Endothelial cell of umbilical vein (primary cell): Measurements from ENCODE around the gene DBP. TPM values are rescaled to one million over a fixed set of nuclear protein-coding genes. Genes with fewer than 3 reads are reported as not detected.

Experiments
- BruUV-seq: library from RNA; stranded (reverse); fragments of 400-500 nt; replicated peaks from 2 replicates; lab custom pipeline; 2021; lab: Mats Ljungman, UMichigan
- CTCF ChIA-PET: fragments of 300-600, 350-600 bp; sonication (Branson Sonifier 250); formaldehyde crosslinking; loops from one replicate; lab custom pipeline; 2021; ENCODE audit warnings: antibody characterized with exemption, inconsistent platforms; lab: Charles Lee
- POLR2A ChIA-PET: fragments of 300-600, 350-600 bp; sonication (Branson Sonifier 250); formaldehyde crosslinking; loops from one replicate; lab custom pipeline; 2021; ENCODE audit warnings: antibody characterized with exemption, inconsistent platforms; lab: Charles Lee
- DNase-seq: peaks from one replicate; pipeline ENCODE4 v3.0.0-alpha.2; 2011; ENCODE audit warnings: low read depth, low spot score
- FAIRE-seq: peaks from 2 replicates; lab custom pipeline; 2011; peaks lifted over from hg19 to GRCh38; lab: Jason Lieb, UNC
- H2AFZ ChIP-seq: 2 replicates; pipeline ENCODE4 v1.6.0; 2012; ENCODE audit warnings: low read depth, low read length, control low read depth, inconsistent platforms
- H3K27ac ChIP-seq: 2 replicates; pipeline ENCODE4 v1.5.1; 2011; ENCODE audit warnings: low read depth, mild to moderate bottlenecking, control low read depth, low read length, moderate library complexity; ENCODE audit not compliant: insufficient read depth
- H3K27me3 ChIP-seq, 2 experiments: 2 replicates each; pipeline versions ENCODE4 v1.6.0 to v1.6.1; 2011; ENCODE audit warnings: low read length in 2 of 2, mixed read lengths in 1 of 2; ENCODE audit not compliant: control insufficient read depth in 2 of 2, insufficient read depth in 2 of 2
- H3K36me3 ChIP-seq, 2 experiments: 2 replicates in 1 of 2; 3 replicates in 1 of 2; pipeline ENCODE4 v1.5.1; 2011; ENCODE audit warnings: low read length in 2 of 2, mild to moderate bottlenecking in 1 of 2, moderate library complexity in 1 of 2; ENCODE audit not compliant: control insufficient read depth in 2 of 2, insufficient read depth in 2 of 2; ENCODE audit errors: extremely low read depth in 1 of 2
- H3K4me1 ChIP-seq: 3 replicates; pipeline ENCODE4 v1.5.1; 2011; ENCODE audit warnings: mild to moderate bottlenecking, low read length; ENCODE audit not compliant: control insufficient read depth, insufficient read depth; ENCODE audit errors: extremely low read depth
- H3K4me2 ChIP-seq: 2 replicates; pipeline ENCODE4 v1.6.1; 2011; ENCODE audit warnings: low read length, control low read depth, mixed read lengths; ENCODE audit not compliant: insufficient read depth
- H3K4me3 ChIP-seq, 3 experiments: fragments of 200-600 bp in 1 of 3; sonication (generic), shearing (Covaris generic) in 1 of 3; replicated peaks in 1 of 3; 2 replicates each; pipeline ENCODE4 v1.5.1; 2011 to 2016; ENCODE audit warnings: control low read depth in 3 of 3, low read length in 3 of 3, mild to moderate bottlenecking in 2 of 3, inconsistent platforms in 1 of 3, low read depth in 1 of 3, moderate library complexity in 1 of 3; ENCODE audit not compliant: insufficient read depth in 1 of 3
- H3K79me2 ChIP-seq: 2 replicates; pipeline ENCODE4 v1.6.0; 2012; ENCODE audit warnings: low read length, inconsistent platforms; ENCODE audit not compliant: control insufficient read depth, insufficient read depth
- H3K9ac ChIP-seq: replicated peaks from 2 replicates; pipeline ENCODE3; 2011; ENCODE audit warnings: low read length, control low read depth; ENCODE audit not compliant: insufficient read depth; ENCODE audit errors: extremely low read depth
- H3K9me1 ChIP-seq: replicated peaks from 3 replicates; pipeline ENCODE4 v1.6.0; 2011; ENCODE audit warnings: mild to moderate bottlenecking, low read length; ENCODE audit not compliant: control insufficient read depth, insufficient read depth; ENCODE audit errors: extremely low read depth
- H3K9me3 ChIP-seq: replicated peaks from 2 replicates; pipeline ENCODE4 v1.5.1; 2012; ENCODE audit warnings: low read length, inconsistent platforms; ENCODE audit not compliant: control insufficient read depth, insufficient read depth
- H4K20me1 ChIP-seq: replicated peaks from 2 replicates; pipeline ENCODE3; 2011; ENCODE audit warnings: mild to moderate bottlenecking, low read length; ENCODE audit not compliant: control insufficient read depth, insufficient read depth; ENCODE audit errors: extremely low read depth
- CTCF ChIP-seq, 2 donors: IDR thresholded peaks; 1 replicate in 1 of 2; 2 replicates in 1 of 2; pipeline ENCODE4 v1.5.1; 2011; ENCODE audit warnings: low read length in 2 of 2, mild to moderate bottlenecking in 2 of 2, moderate library complexity in 2 of 2, control low read depth in 1 of 2, inconsistent platforms in 1 of 2, low read depth in 1 of 2; ENCODE audit not compliant: insufficient read depth in 1 of 2; ENCODE audit errors: extremely low read depth in 1 of 2
- EZH2 ChIP-seq: IDR thresholded peaks from 2 replicates; pipeline ENCODE4 v1.6.1; 2012; ENCODE audit warnings: borderline replicate concordance, low read depth, mild to moderate bottlenecking, moderate library complexity, low read length, inconsistent platforms; ENCODE audit not compliant: severe bottlenecking
- FOS ChIP-seq: IDR thresholded peaks from 2 replicates; pipeline ENCODE4 v1.6.1; 2011; ENCODE audit warnings: mild to moderate bottlenecking, low read length, moderate library complexity, borderline replicate concordance; ENCODE audit not compliant: insufficient read depth
- GATA2 ChIP-seq: IDR thresholded peaks from 2 replicates; pipeline ENCODE4 v1.7.0; 2011; ENCODE audit warnings: low read depth, mild to moderate bottlenecking, moderate library complexity, mixed read lengths, low read length; ENCODE audit not compliant: insufficient read length, insufficient read depth
- JUN ChIP-seq: IDR thresholded peaks from 2 replicates; pipeline ENCODE4 v1.6.1; 2011; ENCODE audit warnings: borderline replicate concordance, low read depth; ENCODE audit not compliant: insufficient read length, insufficient read depth
- MAX ChIP-seq: IDR thresholded peaks from 2 replicates; pipeline ENCODE4 v1.6.1; 2011; ENCODE audit not compliant: insufficient read depth, insufficient read length
- MYC ChIP-seq: IDR thresholded peaks from one replicate; pipeline ENCODE4 v1.6.1; 2011; ENCODE audit warnings: mild to moderate bottlenecking, low read depth, low read length
- POLR2A ChIP-seq: IDR thresholded peaks from 2 replicates; pipeline ENCODE4 v1.6.1; 2012; ENCODE audit warnings: low read depth, mild to moderate bottlenecking, control low read depth, low read length
- POLR2AphosphoS5 ChIP-seq: IDR thresholded peaks from 2 replicates; pipeline ENCODE4 v1.6.1; 2012; ENCODE audit warnings: low read depth, mild to moderate bottlenecking, control low read depth, low read length, moderate library complexity; ENCODE audit not compliant: insufficient read depth
- dilution Hi-C: fragments of 300-500 bp; cut with MboI; formaldehyde crosslinking; loops from one replicate; pipeline ENCODE4 v1.15.0; 2019; ENCODE audit warnings: low sequenced_read_pairs; ENCODE audit not compliant: extremely low pct_ligation_motif_present
- intact Hi-C: fragments of 100-400 bp; cut with micrococcal nuclease; formaldehyde crosslinking; loops from one replicate; pipeline ENCODE4 v1.10.0; 2022
- polyA plus RNA-seq, 4 experiments: library from polyadenylated mRNA; depleted of rRNA in 3 of 4; stranded (reverse) in 3 of 4; unstranded in 1 of 4; fragments of >200 nt; gene quantifications; 2 replicates each; pipeline versions ENCODE4 v1.2.1 to v1.2.3, GENCODE V29; 2011 to 2012; ENCODE audit warnings: missing spikeins in 1 of 4
- total RNA-seq: library from RNA; stranded (reverse); gene quantifications from 2 replicates; pipeline ENCODE4 v1.2.3, GENCODE V29; 2021

Gene DBP
- total and polyA plus RNA-seq, 2 donors (not counting 3 experiments of a cell fraction or from before 2014, with no cell fraction given) = 1.5 to 1.8 TPM

DNA sequence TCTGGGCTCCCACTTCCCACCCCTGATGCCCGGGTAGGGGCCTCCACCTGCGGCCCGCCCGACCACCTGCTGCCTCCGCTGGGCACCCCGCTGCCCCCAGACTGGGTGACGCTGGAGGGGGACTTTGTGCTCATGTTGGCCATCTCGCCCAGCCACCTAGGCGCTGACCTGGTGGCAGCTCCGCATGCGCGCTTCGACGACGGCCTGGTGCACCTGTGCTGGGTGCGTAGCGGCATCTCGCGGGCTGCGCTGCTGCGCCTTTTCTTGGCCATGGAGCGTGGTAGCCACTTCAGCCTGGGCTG, 7.9 kb downstream of the DBP start:
- CTCF ChIA-PET = interaction anchor here (1.0 to 2.0 kb wide), 3 partner anchors 10 to 67 kb away, joined by 3 to 12 read pairs (median 11); partner anchors contain the start of genes CA11, RPL18 and SPHK2

More for the DNA sequence above, 7.9 kb downstream of the DBP start:
- Histone ChIP-seq H3K4me3 (no peak overlapping the region), H3K4me1 (peaks cover 18% of the 10 kb centered on the region), H3K36me3 (peaks cover 0 to 2% of the 10 kb centered on the region in 2 experiments), H3K27me3 (no peaks in the 10 kb centered on the region), H3K4me2 (no peak overlapping the region), H3K79me2 (no peaks in the 10 kb centered on the region), H3K9me1 (no peaks in the 10 kb centered on the region), H3K9me3 (no peaks in the 10 kb centered on the region), H3K9ac (no peak overlapping the region), H2AFZ (no peak overlapping the region), H3K27ac (no peak overlapping the region), H4K20me1 (no peaks in the 10 kb centered on the region)
- no peak for TF ChIP-seq CTCF (IDR thresholded peaks at IDR 0.05; ENCODE audit: extremely low read depth in 1 of 2, insufficient read depth in 1 of 2, low read depth in 1 of 2, low read length in 2 of 2)
- no peak for TF ChIP-seq MAX
- no peak for TF ChIP-seq JUN
- TF ChIP-seq FOS = no peak
- TF ChIP-seq EZH2 = no peak
- no peak for TF ChIP-seq MYC
- TF ChIP-seq GATA2 = no peak
- TF ChIP-seq POLR2A = no peak
- no peak for TF ChIP-seq POLR2AphosphoS5
- DNase-seq = no peak
- no TSS peak for BruUV-seq
- FAIRE-seq = no peak
- POLR2A ChIA-PET = interaction anchor here (2.0 kb wide), 1 partner anchor 10 kb away, joined by 10 read pairs; the partner anchor contains the start of genes RPL18 and SPHK2
- dilution Hi-C loops = no loop called here
- intact Hi-C loops = no loop called here
